GM23248 (cell line): ENCODE measurements around the gene ZNF385D. TPM values are rescaled to one million over a fixed set of nuclear protein-coding genes. Genes with fewer than 3 reads are reported as not detected.

Experiments
- DNase-seq: peaks from one replicate; pipeline ENCODE4 v3.0.0-alpha.2; 2015
- H2AFZ ChIP-seq: fragments of 200-600 bp; sonication (generic); 2 replicates; pipeline ENCODE4 v1.6.1; 2016; ENCODE audit warnings: antibody characterized with exemption
- H3F3A ChIP-seq: fragments of 200-600 bp; sonication (generic); 2 replicates; pipeline ENCODE4 v1.6.1; 2016; ENCODE audit warnings: mild to moderate bottlenecking, antibody characterized with exemption, mixed run types; ENCODE audit not compliant: insufficient read depth
- H3K27ac ChIP-seq: fragments of 200-600 bp; sonication (generic); 2 replicates; pipeline ENCODE4 v1.5.1; 2016; ENCODE audit warnings: mild to moderate bottlenecking
- H3K27me3 ChIP-seq: fragments of 200-600 bp; sonication (generic); replicated peaks from 2 replicates; pipeline ENCODE4 v1.6.1; 2016; ENCODE audit warnings: mild to moderate bottlenecking; ENCODE audit not compliant: insufficient read depth
- H3K36me3 ChIP-seq: fragments of 200-600 bp; sonication (generic); 2 replicates; pipeline ENCODE4 v1.6.1; 2016; ENCODE audit warnings: low read depth, mild to moderate bottlenecking
- H3K4me1 ChIP-seq: fragments of 200-600 bp; sonication (generic); 2 replicates; pipeline ENCODE4 v1.6.1; 2016; ENCODE audit warnings: mild to moderate bottlenecking; ENCODE audit not compliant: insufficient read depth
- H3K4me2 ChIP-seq: fragments of 200-600 bp; sonication (generic); one replicate; pipeline ENCODE4 v1.6.1; 2016; ENCODE audit warnings: mild to moderate bottlenecking; ENCODE audit not compliant: unreplicated experiment
- H3K4me3 ChIP-seq: fragments of 200-600 bp; sonication (generic); 2 replicates; pipeline ENCODE4 v1.5.1; 2016; ENCODE audit warnings: mild to moderate bottlenecking
- H3K79me2 ChIP-seq: fragments of 200-600 bp; sonication (generic); 2 replicates; pipeline ENCODE4 v1.6.1; 2016; ENCODE audit warnings: mild to moderate bottlenecking; ENCODE audit not compliant: insufficient read depth
- H3K9ac ChIP-seq: fragments of 200-600 bp; sonication (generic); 2 replicates; pipeline ENCODE4 v1.6.1; 2016; ENCODE audit warnings: mild to moderate bottlenecking
- H3K9me2 ChIP-seq: fragments of 200-600 bp; sonication (generic); 2 replicates; pipeline ENCODE4 v1.6.1; 2016; ENCODE audit warnings: mixed run types, mild to moderate bottlenecking, moderate library complexity; ENCODE audit not compliant: insufficient read depth
- H3K9me3 ChIP-seq: fragments of 200-600 bp; sonication (generic); one replicate; pipeline ENCODE4 v1.6.1; 2017; ENCODE audit warnings: low read depth
- H4K20me1 ChIP-seq: fragments of 200-600 bp; sonication (generic); 2 replicates; pipeline ENCODE4 v1.6.0; 2016; ENCODE audit not compliant: insufficient read depth
- EZH2 ChIP-seq: fragments of 200-600 bp; sonication (generic); IDR thresholded peaks from 2 replicates; pipeline ENCODE4 v1.6.1; 2018; ENCODE audit warnings: antibody characterized with exemption, mild to moderate bottlenecking; ENCODE audit not compliant: insufficient read depth, poor library complexity, severe bottlenecking
- EZH2phosphoT487 ChIP-seq: fragments of 200-600 bp; sonication (generic); IDR thresholded peaks from 2 replicates; pipeline ENCODE4 v1.6.1; 2018; ENCODE audit warnings: antibody characterized with exemption, moderate library complexity, mild to moderate bottlenecking, low read depth; ENCODE audit not compliant: insufficient read depth
- WGBS, 2 experiments: methylation state at CpG; one replicate each; pipeline ENCODE4 v1.1.6; 2015 to 2017; ENCODE audit warnings: low lambda C conversion rate in 2 of 2, low coverage in 1 of 2; ENCODE audit errors: missing lambda C conversion rate in 2 of 2; 5-methylcytosine and 5-hydroxymethylcytosine counted together
- in situ Hi-C: fragments of 300-500 bp; cut with MboI; formaldehyde crosslinking; loops from 2 replicates; pipeline ENCODE4 v1.15.0; 2020
- polyA plus RNA-seq: library from polyadenylated mRNA; unstranded; fragments of >200 nt; fragmentation: Nextera tagmentation; extraction: Ambion mirVana; gene quantifications from 2 replicates; pipeline ENCODE4 v1.2.1, GENCODE V29; 2016
- total RNA-seq: library from RNA; depleted of rRNA; stranded (reverse); fragments of >200 nt; shearing (Covaris generic); gene quantifications from 2 replicates; pipeline ENCODE4 v1.2.3, GENCODE V29; 2014

The ZNF385D gene
- total and polyA plus RNA-seq, 2 experiments from 2014 or later = 0.97 to 13.8 TPM

DNA sequence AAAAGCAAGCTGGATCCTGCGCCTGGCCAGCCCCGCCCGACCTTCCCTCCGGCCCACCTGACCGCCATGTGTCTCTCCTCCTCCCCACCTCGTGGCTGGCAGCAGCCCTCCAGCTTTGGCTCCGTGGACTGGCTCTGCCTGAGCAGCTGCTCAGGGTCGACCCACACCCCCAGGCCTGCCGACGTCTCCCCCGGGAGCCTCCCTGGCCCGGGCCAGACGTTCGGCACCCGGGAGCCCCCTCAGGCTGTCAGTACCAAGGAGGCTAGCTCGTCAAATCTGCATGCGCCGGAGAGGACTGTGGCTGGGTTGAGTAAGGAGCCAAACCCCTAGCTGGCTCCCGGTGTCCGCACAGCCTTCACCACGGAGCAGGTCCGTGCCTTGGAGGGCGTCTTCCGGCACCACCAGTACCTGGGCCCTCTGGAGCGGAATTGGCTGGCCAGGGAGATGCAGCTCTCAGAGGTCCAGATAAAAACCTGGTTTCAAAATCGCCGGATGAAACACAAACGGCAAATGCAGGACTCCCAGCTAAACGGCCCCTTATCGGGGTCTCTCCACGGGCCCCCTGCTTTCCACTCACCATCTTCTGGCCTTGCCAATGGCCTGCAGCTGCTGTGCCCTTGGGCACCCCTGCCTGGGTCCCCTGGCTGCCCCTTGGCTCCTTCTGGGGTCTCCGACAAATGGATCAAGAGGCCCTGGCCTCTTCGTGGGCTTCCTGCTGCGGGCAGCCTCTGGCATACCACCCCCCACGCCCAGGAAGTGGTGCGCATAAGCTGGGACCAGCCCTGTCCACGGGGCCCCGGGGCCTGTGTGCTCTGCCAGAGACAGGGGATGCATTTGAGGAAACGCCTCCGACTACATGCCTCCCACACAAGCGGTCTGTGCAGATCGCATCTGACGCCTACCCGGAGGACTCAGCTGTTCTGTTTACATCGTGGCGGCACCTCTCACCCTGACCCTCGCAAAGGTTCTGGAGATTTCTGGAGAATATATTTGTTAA, 345.0 kb downstream of the ZNF385D start:
- Histone ChIP-seq H3K4me1 (no peaks in the 10 kb centered on the region), H3K79me2 (no peaks in the 10 kb centered on the region), H3K36me3 (no peaks in the 10 kb centered on the region), H3K9me3 (no peaks in the 10 kb centered on the region), H2AFZ (no peak overlapping the region), H3K9ac (no peak overlapping the region), H3K27ac (no peak overlapping the region), H3F3A (no peaks in the 10 kb centered on the region), H3K4me3 (no peak overlapping the region), H3K9me2 (no peaks in the 10 kb centered on the region), H3K4me2 (no peak overlapping the region), H3K27me3 (no peaks in the 10 kb centered on the region), H4K20me1 (no peaks in the 10 kb centered on the region)
- WGBS, 2 experiments = 81 to 85% methylated on average over 43 to 47 of the region's 47 CpGs
- no peak for TF ChIP-seq EZH2
- in situ Hi-C loops = no loop called here
- no peak for DNase-seq

DNA sequence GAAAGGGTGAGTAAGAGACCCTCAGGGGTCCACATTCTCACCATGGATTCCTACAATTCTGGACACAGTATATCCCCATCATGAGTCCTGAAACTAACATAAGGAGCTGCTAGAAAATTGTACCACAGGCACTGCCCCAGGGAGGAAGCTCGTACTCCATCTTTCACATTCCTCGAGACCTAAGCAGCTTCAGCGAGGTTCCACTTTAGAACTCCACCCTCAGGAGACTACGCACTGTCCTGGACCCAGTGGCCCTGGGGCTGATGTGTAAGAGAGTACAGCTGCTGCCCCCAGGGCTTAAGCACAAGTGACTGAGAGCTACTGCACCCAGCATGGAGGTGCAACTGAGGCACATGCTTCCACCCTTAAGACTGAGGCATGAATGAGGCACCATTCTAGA, 352.5 kb downstream of the ZNF385D start:
- 83 to 86% methylated on average over 4 of the region's 4 CpGs for WGBS, 2 experiments
- Histone ChIP-seq H3K9ac (no peak overlapping the region), H4K20me1 (no peaks in the 10 kb centered on the region), H3K9me2 (no peaks in the 10 kb centered on the region), H3K36me3 (no peaks in the 10 kb centered on the region), H2AFZ (no peak overlapping the region), H3K4me3 (no peak overlapping the region), H3K9me3 (no peaks in the 10 kb centered on the region), H3K27me3 (no peaks in the 10 kb centered on the region), H3K27ac (no peak overlapping the region), H3K4me2 (no peak overlapping the region), H3F3A (no peaks in the 10 kb centered on the region), H3K79me2 (no peaks in the 10 kb centered on the region), H3K4me1 (0 out of 2 replicates have a peak, but pooled peaks cover under 1% of the 10 kb centered on the region)
- no peak for DNase-seq
- in situ Hi-C loops = no loop called here
- TF ChIP-seq EZH2phosphoT487 (no peak), EZH2 (no peak)

DNA sequence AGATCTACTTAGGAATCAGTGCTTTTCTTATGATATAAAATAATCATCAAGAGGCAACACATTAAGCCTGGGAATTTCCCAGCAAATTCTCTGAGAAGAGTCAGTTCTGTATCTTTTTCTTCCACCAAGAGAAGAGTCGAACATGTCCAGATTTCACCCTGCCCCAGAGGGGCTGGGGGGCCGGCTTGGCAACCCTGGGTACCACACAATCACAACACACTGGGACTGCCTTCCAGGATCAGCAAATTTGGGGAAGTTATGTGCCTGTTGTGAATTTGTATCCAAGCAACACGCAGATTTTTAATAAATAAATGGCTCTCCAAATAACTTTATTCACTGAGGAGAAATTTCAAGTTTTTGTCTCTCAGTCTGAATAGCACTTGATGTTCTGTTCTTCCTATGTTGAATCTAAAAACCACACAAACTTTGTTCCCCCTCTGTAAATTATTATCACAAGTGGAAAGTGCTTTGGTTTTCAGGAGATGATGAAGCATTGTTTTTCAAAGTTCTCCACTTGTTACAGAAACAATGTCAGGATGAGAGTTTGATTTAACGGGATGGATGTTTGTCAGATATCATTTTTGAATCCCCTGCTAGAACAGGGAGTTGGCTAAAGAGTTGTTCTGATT, 357.2 kb downstream of the ZNF385D start:
- Histone ChIP-seq H2AFZ (no peak overlapping the region; the same call in 1 of the 2 replicates), H3K4me3 (no peak overlapping the region), H3K27me3 (no peaks in the 10 kb centered on the region), H3K9me2 (no peaks in the 10 kb centered on the region), H3K4me1 (peaks cover 38% of the 10 kb centered on the region), H3K4me2 (no peak overlapping the region), H3K9me3 (no peaks in the 10 kb centered on the region), H3K27ac (no peak overlapping the region), H3K79me2 (no peaks in the 10 kb centered on the region), H4K20me1 (no peaks in the 10 kb centered on the region), H3K9ac (no peak overlapping the region), H3K36me3 (no peaks in the 10 kb centered on the region), H3F3A (peaks cover 20% of the 10 kb centered on the region)
- 31 to 38% methylated on average over 4 of the region's 4 CpGs for WGBS, 2 experiments
- TF ChIP-seq EZH2 (no peak), EZH2phosphoT487 (no peak)
- in situ Hi-C loops = no loop called here
- no peak for DNase-seq

DNA sequence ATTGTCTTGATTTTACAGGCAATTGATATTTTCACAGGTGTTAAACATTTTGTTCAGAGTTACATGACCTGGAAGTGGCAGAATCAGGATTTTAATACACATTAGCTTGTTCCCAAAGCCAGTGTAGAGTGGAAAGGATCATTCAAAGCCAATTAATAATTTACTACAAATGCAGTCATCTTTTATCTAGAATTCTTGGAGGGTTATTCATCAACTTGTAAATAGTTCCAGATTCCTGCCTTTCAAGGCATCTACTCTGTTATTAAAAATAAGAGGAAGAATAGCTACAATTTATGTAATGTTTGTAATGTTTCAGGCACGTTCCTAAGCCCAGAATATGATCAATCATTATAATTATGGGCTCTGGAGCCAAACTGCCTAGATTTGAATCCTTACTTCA, 358.5 kb downstream of the ZNF385D start:
- no peaks in the 10 kb centered on the region for H3K36me3 ChIP-seq
- H3F3A ChIP-seq = peaks cover 22% of the 10 kb centered on the region
- no peaks in the 10 kb centered on the region for H3K27me3 ChIP-seq
- TF ChIP-seq EZH2 (no peak), EZH2phosphoT487 (no peak)
- no peaks in the 10 kb centered on the region for H3K79me2 ChIP-seq
- 0 to 4% methylated on average over 1 of the region's 1 CpG for WGBS, 2 experiments
- no peak overlapping the region for H3K27ac ChIP-seq
- H4K20me1 ChIP-seq = no peaks in the 10 kb centered on the region
- H2AFZ ChIP-seq = no peak overlapping the region
- no peaks in the 10 kb centered on the region for H3K9me2 ChIP-seq
- H3K4me3 ChIP-seq = no peak overlapping the region
- DNase-seq = peak; percentile 59
- H3K9me3 ChIP-seq = no peaks in the 10 kb centered on the region
- H3K4me2 ChIP-seq = peak overlapping the region; percentile 2
- H3K4me1 ChIP-seq = peaks cover 38% of the 10 kb centered on the region
- no peak overlapping the region for H3K9ac ChIP-seq
- in situ Hi-C loops = no loop called here
